Measurements from ENCODE around the gene SRC. TPM values are rescaled to one million over a fixed set of nuclear protein-coding genes. Genes with fewer than 3 reads are reported as not detected.
A peak's percentile ranks its signal among the peaks of the same experiment; 100 is the strongest.

The SRC gene
- total RNA-seq, 2 donors from 2014 or later = 61.2 to 149 TPM

DNA sequence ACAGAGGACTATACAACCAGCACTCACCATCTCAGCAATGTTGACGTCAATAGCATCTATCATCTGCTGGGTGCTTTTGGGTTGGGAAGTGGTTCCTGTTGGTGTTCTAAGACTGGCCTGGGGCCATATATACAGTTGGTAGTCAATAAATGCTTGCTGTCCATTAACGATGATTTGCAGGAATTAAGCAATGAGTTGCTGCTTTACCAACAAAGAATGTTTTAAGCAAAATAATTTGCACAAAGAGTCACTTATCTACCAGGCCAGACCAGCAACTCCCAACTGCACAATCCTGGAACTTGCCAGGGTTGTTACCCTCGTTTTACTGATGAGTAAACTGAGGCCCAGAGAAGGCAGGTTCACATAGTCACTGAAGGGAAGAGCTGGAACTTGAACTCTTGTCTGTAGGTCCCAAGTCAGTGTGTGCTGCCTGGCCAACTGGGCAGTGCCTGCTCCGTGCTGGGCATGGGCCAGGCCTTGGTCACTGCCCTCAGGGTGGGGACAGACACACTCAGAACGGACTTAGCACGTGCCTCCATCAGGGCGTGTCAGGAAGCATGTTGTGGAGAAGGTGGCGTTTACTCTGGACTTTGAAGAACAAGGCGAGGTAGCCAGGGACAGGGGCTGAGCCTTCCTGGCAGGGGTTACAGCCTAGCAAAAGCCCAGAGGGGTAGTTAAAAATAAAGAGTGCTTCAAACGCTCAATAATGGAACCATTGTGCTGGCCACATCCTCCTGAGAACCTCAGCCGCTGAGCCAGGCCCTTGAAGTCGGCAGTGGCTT lies 2.5 kb upstream of the SRC start:
- intact Hi-C loops (cut with DNase I) = no loop called here
- H3K4me3 ChIP-seq = no peak overlapping the region

DNA sequence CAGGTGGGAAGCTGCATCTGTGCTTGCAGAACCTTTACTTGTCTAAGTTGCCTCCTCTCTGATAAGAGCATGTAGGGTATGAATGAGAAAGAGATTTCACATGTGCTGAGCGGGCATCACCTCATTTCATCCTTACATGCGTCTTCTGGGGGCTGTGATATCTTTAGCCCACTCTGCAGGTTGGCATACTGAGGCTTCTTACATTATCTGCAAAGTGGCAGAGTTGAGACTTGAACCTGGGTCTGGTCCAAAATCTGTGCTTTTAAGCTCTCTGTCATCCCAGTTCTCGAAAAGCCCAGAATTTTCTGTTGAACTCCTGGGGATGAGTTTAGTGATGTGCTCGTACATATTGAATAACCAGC lies 2.0 kb upstream of the SRC start:
- H3K36me3 ChIP-seq = no peaks in the 10 kb centered on the region
- TF ChIP-seq POLR2A (IDR thresholded peaks at IDR 0.05) (no peak), POLR2AphosphoS5 (IDR thresholded peaks at IDR 0.05) (no peak)
- TF ChIP-seq, protein P1, sequence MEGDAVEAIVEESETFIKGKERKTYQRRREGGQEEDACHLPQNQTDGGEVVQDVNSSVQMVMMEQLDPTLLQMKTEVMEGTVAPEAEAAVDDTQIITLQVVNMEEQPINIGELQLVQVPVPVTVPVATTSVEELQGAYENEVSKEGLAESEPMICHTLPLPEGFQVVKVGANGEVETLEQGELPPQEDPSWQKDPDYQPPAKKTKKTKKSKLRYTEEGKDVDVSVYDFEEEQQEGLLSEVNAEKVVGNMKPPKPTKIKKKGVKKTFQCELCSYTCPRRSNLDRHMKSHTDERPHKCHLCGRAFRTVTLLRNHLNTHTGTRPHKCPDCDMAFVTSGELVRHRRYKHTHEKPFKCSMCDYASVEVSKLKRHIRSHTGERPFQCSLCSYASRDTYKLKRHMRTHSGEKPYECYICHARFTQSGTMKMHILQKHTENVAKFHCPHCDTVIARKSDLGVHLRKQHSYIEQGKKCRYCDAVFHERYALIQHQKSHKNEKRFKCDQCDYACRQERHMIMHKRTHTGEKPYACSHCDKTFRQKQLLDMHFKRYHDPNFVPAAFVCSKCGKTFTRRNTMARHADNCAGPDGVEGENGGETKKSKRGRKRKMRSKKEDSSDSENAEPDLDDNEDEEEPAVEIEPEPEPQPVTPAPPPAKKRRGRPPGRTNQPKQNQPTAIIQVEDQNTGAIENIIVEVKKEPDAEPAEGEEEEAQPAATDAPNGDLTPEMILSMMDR (IDR thresholded peaks at IDR 0.05) = no peak
- H3K27me3 ChIP-seq (replicated peaks; ENCODE audit: insufficient read depth) = no peaks in the 10 kb centered on the region
- no peak overlapping the region for H3K4me3 ChIP-seq
- WGBS = 67% methylated on average over 4 of the region's 4 CpGs
- H3K9me3 ChIP-seq = no peaks in the 10 kb centered on the region
- peak overlapping the region; percentile 91 to 93 for H3K27ac ChIP-seq
- intact Hi-C loops (cut with DNase I) = no loop called here
- peaks cover 15% of the 10 kb centered on the region for H3K4me1 ChIP-seq (replicated peaks)
- no peak for DNase-seq (ENCODE audit: low spot score)

More for the DNA sequence above, 2.5 kb upstream of the SRC start:
- H3K36me3 ChIP-seq = no peaks in the 10 kb centered on the region
- 53% methylated on average over 12 of the region's 12 CpGs for WGBS
- H3K9me3 ChIP-seq = no peaks in the 10 kb centered on the region
- DNase-seq (ENCODE audit: low spot score) = peak; percentile 54
- H3K27me3 ChIP-seq (replicated peaks; ENCODE audit: insufficient read depth) = no peaks in the 10 kb centered on the region
- TF ChIP-seq POLR2A (IDR thresholded peaks at IDR 0.05) = no peak
- no peak for TF ChIP-seq POLR2AphosphoS5 (IDR thresholded peaks at IDR 0.05)
- TF ChIP-seq, protein P1 (IDR thresholded peaks at IDR 0.05) = no peak
- peaks cover 15% of the 10 kb centered on the region for H3K4me1 ChIP-seq (replicated peaks)
- H3K27ac ChIP-seq = peak overlapping the region; percentile 91 to 93

DNA sequence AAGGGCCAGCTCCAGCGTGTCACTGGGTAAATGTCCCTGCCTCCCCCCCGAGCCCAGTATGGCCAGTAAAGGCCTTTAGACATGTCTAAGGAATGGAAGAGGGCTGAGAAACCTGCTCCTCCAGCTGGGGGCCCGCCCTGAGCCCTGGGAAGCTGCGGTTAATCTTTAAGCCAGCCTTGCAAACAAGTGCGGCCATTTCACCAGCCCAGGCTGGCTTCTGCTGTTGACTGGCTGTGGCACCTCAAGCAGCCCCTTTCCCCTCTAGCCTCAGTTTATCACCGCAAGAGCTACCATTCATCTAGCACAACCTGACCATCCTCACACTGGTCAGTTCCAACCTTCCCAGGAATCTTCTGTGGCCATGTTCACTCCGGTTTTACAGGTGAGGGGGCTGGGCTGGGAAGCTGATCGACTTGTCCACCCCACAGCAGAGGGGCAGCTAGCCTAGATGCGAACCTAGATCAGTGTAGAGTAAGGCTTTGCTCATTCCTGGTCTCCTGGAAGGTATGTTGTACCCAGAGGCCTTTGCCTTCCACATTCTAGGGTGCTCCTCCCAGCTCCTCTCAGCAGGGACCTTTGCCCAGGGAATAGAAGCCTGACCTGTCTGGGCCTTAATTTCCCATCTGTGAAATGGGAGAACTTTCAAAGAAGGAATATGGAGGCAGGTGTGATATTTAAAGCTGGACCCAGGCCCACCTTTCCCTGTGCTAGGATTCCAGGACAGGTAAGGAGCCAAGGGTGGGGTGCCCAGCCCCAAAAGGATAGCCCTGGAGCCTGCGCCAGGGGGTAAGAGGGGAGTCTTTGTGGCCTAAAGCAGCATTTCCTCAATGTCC lies 1.2 kb upstream of the SRC start:
- DNase-seq (ENCODE audit: low spot score) = peak; percentile 84
- Histone ChIP-seq H3K27ac (peak overlapping the region; percentile 91 to 93), H3K4me1 (replicated peaks) (peaks cover 15% of the 10 kb centered on the region)

DNA sequence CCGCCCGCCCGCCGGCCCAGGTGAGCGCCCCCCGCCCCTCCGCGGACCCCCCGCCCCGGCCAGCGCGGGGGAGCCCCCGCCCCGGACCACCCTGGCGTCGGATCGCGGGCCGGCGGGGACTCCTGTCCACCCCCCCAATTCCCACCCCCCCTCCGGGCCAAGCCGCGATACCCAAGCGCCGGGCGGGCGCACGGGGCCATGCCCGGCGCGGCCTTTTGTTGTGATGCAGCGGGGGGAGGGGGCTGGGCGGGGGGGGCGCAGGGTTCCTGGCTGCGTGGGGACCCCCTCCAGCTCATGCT lies 245 bp downstream of the SRC start:
- no peaks in the 10 kb centered on the region for H3K36me3 ChIP-seq
- H3K9me3 ChIP-seq = no peaks in the 10 kb centered on the region
- DNase-seq (ENCODE audit: low spot score) = no peak
- WGBS = 5% methylated on average over 10 of the region's 35 CpGs
- H3K27me3 ChIP-seq (replicated peaks; ENCODE audit: insufficient read depth) = no peaks in the 10 kb centered on the region
- peaks cover 15% of the 10 kb centered on the region for H3K4me1 ChIP-seq (replicated peaks)
- H3K27ac ChIP-seq = peak overlapping the region; percentile 91 to 93
- peak overlapping the region; percentile 52 to 70 for H3K4me3 ChIP-seq
- TF ChIP-seq, protein P1 (IDR thresholded peaks at IDR 0.05) = no peak
- no peak for TF ChIP-seq POLR2A (IDR thresholded peaks at IDR 0.05)
- no peak for TF ChIP-seq POLR2AphosphoS5 (IDR thresholded peaks at IDR 0.05)
- intact Hi-C loops (cut with DNase I) = no loop called here

More for the DNA sequence above, 1.2 kb upstream of the SRC start:
- TF ChIP-seq POLR2A (IDR thresholded peaks at IDR 0.05) (no peak), POLR2AphosphoS5 (IDR thresholded peaks at IDR 0.05) (peak; percentile 65)
- TF ChIP-seq, protein P1 (IDR thresholded peaks at IDR 0.05) = no peak
- Histone ChIP-seq H3K27me3 (replicated peaks; ENCODE audit: insufficient read depth) (no peaks in the 10 kb centered on the region), H3K4me3 (peak overlapping the region; percentile 52 to 70), H3K36me3 (no peaks in the 10 kb centered on the region), H3K9me3 (no peaks in the 10 kb centered on the region)
- intact Hi-C loops (cut with DNase I) = no loop called here
- WGBS = 48% methylated on average over 10 of the region's 10 CpGs

All from prostate gland (tissue), 2 donors.